Measurements from ENCODE around the gene CDKN1B. TPM values are rescaled to one million over a fixed set of nuclear protein-coding genes. Genes with fewer than 3 reads are reported as not detected.
A peak's percentile ranks its signal among the peaks of the same experiment; 100 is the strongest.

CDKN1B gene
- total RNA-seq (2014; rRNA removed; shearing (Covaris generic)) (24.4 and 27.9 TPM in 2 replicates), polyA plus RNA-seq (2016; fragmentation: Nextera tagmentation; extraction: Ambion mirVana) (3.4 TPM in 2 replicates)

DNA sequence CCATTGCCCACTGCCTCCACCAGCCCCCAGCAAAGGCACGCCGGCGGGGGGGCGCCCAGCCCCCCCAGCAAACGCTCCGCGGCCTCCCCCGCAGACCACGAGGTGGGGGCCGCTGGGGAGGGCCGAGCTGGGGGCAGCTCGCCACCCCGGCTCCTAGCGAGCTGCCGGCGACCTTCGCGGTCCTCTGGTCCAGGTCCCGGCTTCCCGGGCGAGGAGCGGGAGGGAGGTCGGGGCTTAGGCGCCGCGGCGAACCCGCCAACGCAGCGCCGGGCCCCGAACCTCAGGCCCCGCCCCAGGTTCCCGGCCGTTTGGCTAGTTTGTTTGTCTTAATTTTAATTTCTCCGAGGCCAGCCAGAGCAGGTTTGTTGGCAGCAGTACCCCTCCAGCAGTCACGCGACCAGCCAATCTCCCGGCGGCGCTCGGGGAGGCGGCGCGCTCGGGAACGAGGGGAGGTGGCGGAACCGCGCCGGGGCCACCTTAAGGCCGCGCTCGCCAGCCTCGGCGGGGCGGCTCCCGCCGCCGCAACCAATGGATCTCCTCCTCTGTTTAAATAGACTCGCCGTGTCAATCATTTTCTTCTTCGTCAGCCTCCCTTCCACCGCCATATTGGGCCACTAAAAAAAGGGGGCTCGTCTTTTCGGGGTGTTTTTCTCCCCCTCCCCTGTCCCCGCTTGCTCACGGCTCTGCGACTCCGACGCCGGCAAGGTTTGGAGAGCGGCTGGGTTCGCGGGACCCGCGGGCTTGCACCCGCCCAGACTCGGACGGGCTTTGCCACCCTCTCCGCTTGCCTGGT lies at the start of gene CDKN1B:
Gene CDKN1B (plus strand): TSS at position 576 of the 793 bp plus-strand sequence. CDS start 472 bp downstream, outside the sequence.
- peak within 1 kb of the TSS; percentile 92 for H3K4me2 ChIP-seq (ENCODE audit: unreplicated experiment)
- H4K20me1 ChIP-seq (ENCODE audit: insufficient read depth) = no peaks in the 10 kb centered on the region
- H3K9me3 ChIP-seq (ENCODE audit: low read depth) = no peaks in the 10 kb centered on the region
- TF ChIP-seq EZH2phosphoT487 (IDR thresholded peaks at IDR 0.05; ENCODE audit: insufficient read depth, low read depth) (no peak), EZH2 (IDR thresholded peaks at IDR 0.05; ENCODE audit: insufficient read depth, poor library complexity, severe bottlenecking) (no peak)
- H3K4me3 ChIP-seq = peak within 1 kb of the TSS; percentile 90
- peaks cover 49% of the 10 kb centered on the region for H3K4me1 ChIP-seq (ENCODE audit: insufficient read depth)
- H3K36me3 ChIP-seq (ENCODE audit: low read depth) = peaks cover 24% of the 10 kb centered on the region; the same call in 1 of the 2 replicates
- in situ Hi-C loops (cut with MboI) = loop anchor here (25.0 kb wide), 2 partner anchors 630 to 1130 kb away; no protein-coding TSS in a partner anchor
- no peaks in the 10 kb centered on the region for H3K9me2 ChIP-seq (ENCODE audit: insufficient read depth)
- WGBS, 2 experiments (ENCODE audit: low coverage in 1 of 2, low lambda C conversion rate in 2 of 2, missing lambda C conversion rate in 2 of 2) = 1% methylated on average over 66 to 73 of the region's 81 CpGs
- H3K9ac ChIP-seq = peak within 1 kb of the TSS; percentile 97
- H3K79me2 ChIP-seq (ENCODE audit: insufficient read depth) = peaks cover 47% of the 10 kb centered on the region
- H3K27ac ChIP-seq = peak within 1 kb of the TSS; percentile 94
- H2AFZ ChIP-seq = peak within 1 kb of the TSS; percentile 94
- DNase-seq = peak; percentile 97
- peaks cover 45% of the 10 kb centered on the region for H3F3A ChIP-seq (ENCODE audit: insufficient read depth)
- H3K27me3 ChIP-seq (replicated peaks; ENCODE audit: insufficient read depth) = no peaks in the 10 kb centered on the region

DNA sequence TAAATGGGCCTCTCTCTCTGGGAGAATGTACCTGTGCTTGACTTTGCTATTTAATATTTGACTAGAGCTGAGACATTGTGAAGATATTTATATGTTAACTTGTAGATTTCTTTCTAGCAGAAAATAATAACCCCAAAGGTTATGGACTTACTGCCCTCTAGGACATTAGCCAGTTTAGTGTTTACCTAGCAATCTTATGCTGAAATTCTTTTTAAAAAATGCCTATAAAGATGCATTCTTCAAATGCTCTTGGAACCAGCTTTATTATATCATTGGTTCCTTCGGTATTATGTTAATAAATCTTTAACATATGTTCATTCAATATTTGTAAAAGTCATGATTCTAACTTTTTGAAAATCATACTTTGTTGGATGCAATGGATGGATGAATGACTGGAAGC lies 49.2 kb upstream of the CDKN1B start:
- no peaks in the 10 kb centered on the region for H4K20me1 ChIP-seq (ENCODE audit: insufficient read depth)
- WGBS, 2 experiments (ENCODE audit: low coverage in 1 of 2, low lambda C conversion rate in 2 of 2, missing lambda C conversion rate in 2 of 2) = 4 to 9% methylated on average over 1 of the region's 1 CpG
- H3K4me1 ChIP-seq (ENCODE audit: insufficient read depth) = peaks cover 19% of the 10 kb centered on the region
- no peak overlapping the region for H3K4me2 ChIP-seq (ENCODE audit: unreplicated experiment)
- no peak overlapping the region for H3K27ac ChIP-seq
- H3K27me3 ChIP-seq (replicated peaks; ENCODE audit: insufficient read depth) = no peaks in the 10 kb centered on the region
- in situ Hi-C loops (cut with MboI) = no loop called here
- H3K36me3 ChIP-seq (ENCODE audit: low read depth) = no peaks in the 10 kb centered on the region
- no peak overlapping the region for H3K4me3 ChIP-seq
- H2AFZ ChIP-seq = no peak overlapping the region
- no peak overlapping the region for H3K9ac ChIP-seq
- H3K9me2 ChIP-seq (ENCODE audit: insufficient read depth) = no peaks in the 10 kb centered on the region
- peaks cover 7% of the 10 kb centered on the region for H3F3A ChIP-seq (ENCODE audit: insufficient read depth)
- no peak for DNase-seq
- TF ChIP-seq EZH2phosphoT487 (IDR thresholded peaks at IDR 0.05; ENCODE audit: insufficient read depth, low read depth) (no peak), EZH2 (IDR thresholded peaks at IDR 0.05; ENCODE audit: insufficient read depth, poor library complexity, severe bottlenecking) (no peak)
- no peaks in the 10 kb centered on the region for H3K79me2 ChIP-seq (ENCODE audit: insufficient read depth)
- no peaks in the 10 kb centered on the region for H3K9me3 ChIP-seq (ENCODE audit: low read depth)

DNA sequence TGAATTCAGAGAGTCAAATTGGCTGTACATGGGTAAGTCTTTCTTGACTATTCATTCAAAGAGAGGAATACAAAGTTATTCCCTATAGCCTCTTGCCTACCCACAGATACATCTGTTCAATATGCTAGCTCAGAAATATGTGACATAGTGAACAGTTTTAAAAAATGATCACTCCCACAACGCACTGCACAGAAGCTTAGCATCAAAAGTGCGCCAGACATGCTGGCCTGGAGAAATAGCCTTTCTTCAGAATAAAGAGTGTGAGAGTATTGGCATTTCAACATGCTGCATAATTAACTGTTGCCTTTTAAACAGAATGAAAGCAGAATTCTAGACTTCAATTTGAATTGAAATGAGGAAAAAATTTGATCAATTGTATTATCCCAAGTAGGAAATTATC lies 48.1 kb upstream of the CDKN1B start:
- no peaks in the 10 kb centered on the region for H4K20me1 ChIP-seq (ENCODE audit: insufficient read depth)
- no peaks in the 10 kb centered on the region for H3K9me2 ChIP-seq (ENCODE audit: insufficient read depth)
- H3K4me2 ChIP-seq (ENCODE audit: unreplicated experiment) = no peak overlapping the region
- H3K9ac ChIP-seq = no peak overlapping the region
- no peaks in the 10 kb centered on the region for H3K36me3 ChIP-seq (ENCODE audit: low read depth)
- no peak for DNase-seq
- H3K4me1 ChIP-seq (ENCODE audit: insufficient read depth) = peaks cover 19% of the 10 kb centered on the region
- no peak for TF ChIP-seq EZH2 (IDR thresholded peaks at IDR 0.05; ENCODE audit: insufficient read depth, poor library complexity, severe bottlenecking)
- TF ChIP-seq EZH2phosphoT487 (IDR thresholded peaks at IDR 0.05; ENCODE audit: insufficient read depth, low read depth) = no peak
- no peak overlapping the region for H3K27ac ChIP-seq
- H3K27me3 ChIP-seq (replicated peaks; ENCODE audit: insufficient read depth) = no peaks in the 10 kb centered on the region
- no peaks in the 10 kb centered on the region for H3K9me3 ChIP-seq (ENCODE audit: low read depth)
- H3K79me2 ChIP-seq (ENCODE audit: insufficient read depth) = no peaks in the 10 kb centered on the region
- 88 to 99% methylated on average over 2 of the region's 2 CpGs for WGBS, 2 experiments (ENCODE audit: low coverage in 1 of 2, low lambda C conversion rate in 2 of 2, missing lambda C conversion rate in 2 of 2)
- H2AFZ ChIP-seq = no peak overlapping the region
- H3K4me3 ChIP-seq = no peak overlapping the region
- in situ Hi-C loops (cut with MboI) = no loop called here
- peaks cover 7% of the 10 kb centered on the region; the same call in 1 of the 2 replicates for H3F3A ChIP-seq (ENCODE audit: insufficient read depth)

DNA sequence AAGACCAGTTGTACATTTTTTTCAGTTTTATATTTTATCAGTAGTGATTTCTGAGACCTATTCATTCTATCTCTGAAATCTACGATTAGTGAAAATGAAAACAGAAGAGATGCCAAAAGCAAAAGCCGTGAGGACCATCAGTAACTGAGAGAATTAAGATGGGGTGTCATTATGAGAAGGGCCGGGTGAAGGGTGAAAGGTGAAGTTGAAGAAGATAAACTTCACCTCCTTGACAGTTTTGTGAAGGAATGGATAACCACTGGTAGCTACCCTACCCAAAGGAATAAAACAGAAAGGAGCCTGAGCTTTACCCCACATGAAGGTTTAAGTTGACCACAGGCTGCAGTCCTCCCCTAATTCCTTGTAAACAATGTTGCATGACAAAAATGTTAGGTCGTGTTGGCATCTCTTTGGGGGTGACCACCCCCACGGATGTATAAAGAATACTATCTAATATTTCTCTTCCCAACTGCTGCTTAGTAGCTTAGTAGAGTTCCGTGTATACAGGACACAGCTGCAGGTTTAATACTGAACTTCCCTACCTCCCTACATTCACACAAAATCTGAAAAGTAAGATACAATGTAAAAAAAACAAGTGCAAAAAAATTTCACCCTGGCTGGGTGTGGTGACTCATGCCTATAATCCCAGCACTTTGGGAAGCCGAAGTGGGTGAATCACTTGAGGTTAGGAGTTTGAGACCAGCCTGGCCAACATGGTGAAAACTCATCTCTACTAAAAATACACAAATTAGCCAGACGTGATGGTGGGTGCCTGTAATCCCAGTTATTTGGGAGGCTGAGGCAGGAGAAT lies 45.1 kb upstream of the CDKN1B start:
- Histone ChIP-seq H3K4me3 (no peak overlapping the region), H4K20me1 (ENCODE audit: insufficient read depth) (no peaks in the 10 kb centered on the region), H3K4me2 (ENCODE audit: unreplicated experiment) (peak overlapping the region; percentile 37), H3K27ac (no peak overlapping the region), H3K79me2 (ENCODE audit: insufficient read depth) (no peaks in the 10 kb centered on the region), H3K9ac (no peak overlapping the region), H2AFZ (no peak overlapping the region; the same call in 1 of the 2 replicates), H3F3A (ENCODE audit: insufficient read depth) (peaks cover 7% of the 10 kb centered on the region; the same call in 1 of the 2 replicates), H3K4me1 (ENCODE audit: insufficient read depth) (peaks cover 19% of the 10 kb centered on the region), H3K9me3 (ENCODE audit: low read depth) (no peaks in the 10 kb centered on the region), H3K9me2 (ENCODE audit: insufficient read depth) (no peaks in the 10 kb centered on the region), H3K36me3 (ENCODE audit: low read depth) (no peaks in the 10 kb centered on the region), H3K27me3 (replicated peaks; ENCODE audit: insufficient read depth) (no peaks in the 10 kb centered on the region)
- WGBS, 2 experiments (ENCODE audit: low coverage in 1 of 2, low lambda C conversion rate in 2 of 2, missing lambda C conversion rate in 2 of 2) = 35 to 41% methylated on average over 8 of the region's 8 CpGs
- in situ Hi-C loops (cut with MboI) = no loop called here
- TF ChIP-seq EZH2 (IDR thresholded peaks at IDR 0.05; ENCODE audit: insufficient read depth, poor library complexity, severe bottlenecking) (no peak), EZH2phosphoT487 (IDR thresholded peaks at IDR 0.05; ENCODE audit: insufficient read depth, low read depth) (no peak)
- DNase-seq = peak; percentile 74

All from GM23248 (cell line).